ENCODE measurements around the gene GABRP.

GABRP gene, protein sequence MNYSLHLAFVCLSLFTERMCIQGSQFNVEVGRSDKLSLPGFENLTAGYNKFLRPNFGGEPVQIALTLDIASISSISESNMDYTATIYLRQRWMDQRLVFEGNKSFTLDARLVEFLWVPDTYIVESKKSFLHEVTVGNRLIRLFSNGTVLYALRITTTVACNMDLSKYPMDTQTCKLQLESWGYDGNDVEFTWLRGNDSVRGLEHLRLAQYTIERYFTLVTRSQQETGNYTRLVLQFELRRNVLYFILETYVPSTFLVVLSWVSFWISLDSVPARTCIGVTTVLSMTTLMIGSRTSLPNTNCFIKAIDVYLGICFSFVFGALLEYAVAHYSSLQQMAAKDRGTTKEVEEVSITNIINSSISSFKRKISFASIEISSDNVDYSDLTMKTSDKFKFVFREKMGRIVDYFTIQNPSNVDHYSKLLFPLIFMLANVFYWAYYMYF

DNA sequence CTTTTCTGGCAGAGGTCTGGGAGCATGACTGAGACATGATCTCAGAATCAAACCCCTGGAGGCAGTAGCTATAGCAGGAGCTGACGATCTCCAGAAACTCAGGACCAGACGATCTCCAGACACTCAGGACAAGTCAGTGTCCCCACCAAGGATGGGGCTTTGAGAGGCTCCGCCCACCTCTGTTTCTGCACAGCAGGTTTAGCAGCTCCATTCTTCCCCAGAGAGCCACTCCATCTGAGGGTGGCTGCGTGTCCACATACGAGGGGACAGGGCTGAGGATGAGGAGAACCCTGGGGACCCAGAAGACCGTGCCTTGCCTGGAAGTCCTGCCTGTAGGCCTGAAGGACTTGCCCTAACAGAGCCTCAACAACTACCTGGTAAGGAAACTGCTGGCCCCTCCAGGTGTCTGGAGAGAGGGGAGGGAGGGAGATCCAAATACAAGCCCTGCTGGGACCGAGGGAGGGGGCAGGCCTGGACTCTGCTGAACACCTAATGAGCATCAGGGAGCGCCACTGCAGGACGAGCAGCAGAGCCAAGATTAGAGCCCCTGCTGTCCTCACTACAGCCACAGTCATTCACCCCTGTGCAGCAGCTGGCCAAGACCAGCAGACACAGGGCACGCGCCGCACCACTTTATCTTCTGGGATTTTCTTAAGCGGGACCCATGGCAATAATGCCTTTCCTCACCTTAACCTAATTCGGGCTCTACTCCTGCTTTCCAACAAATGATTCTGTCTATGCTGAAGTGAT, at the start of gene GABRP:
Gene GABRP, plus strand, starts transcription at position 228 of the 750 bp plus-strand sequence. CDS start 4,891 bp downstream, outside the sequence.
- H3K4me3 ChIP-seq = no peak within 1 kb of the TSS
- H3K27ac ChIP-seq = no peak within 1 kb of the TSS
- TF ChIP-seq, protein P1, sequence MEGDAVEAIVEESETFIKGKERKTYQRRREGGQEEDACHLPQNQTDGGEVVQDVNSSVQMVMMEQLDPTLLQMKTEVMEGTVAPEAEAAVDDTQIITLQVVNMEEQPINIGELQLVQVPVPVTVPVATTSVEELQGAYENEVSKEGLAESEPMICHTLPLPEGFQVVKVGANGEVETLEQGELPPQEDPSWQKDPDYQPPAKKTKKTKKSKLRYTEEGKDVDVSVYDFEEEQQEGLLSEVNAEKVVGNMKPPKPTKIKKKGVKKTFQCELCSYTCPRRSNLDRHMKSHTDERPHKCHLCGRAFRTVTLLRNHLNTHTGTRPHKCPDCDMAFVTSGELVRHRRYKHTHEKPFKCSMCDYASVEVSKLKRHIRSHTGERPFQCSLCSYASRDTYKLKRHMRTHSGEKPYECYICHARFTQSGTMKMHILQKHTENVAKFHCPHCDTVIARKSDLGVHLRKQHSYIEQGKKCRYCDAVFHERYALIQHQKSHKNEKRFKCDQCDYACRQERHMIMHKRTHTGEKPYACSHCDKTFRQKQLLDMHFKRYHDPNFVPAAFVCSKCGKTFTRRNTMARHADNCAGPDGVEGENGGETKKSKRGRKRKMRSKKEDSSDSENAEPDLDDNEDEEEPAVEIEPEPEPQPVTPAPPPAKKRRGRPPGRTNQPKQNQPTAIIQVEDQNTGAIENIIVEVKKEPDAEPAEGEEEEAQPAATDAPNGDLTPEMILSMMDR (IDR thresholded peaks at IDR 0.05) = no peak
- no peak for DNase-seq (ENCODE audit: low spot score)

DNA sequence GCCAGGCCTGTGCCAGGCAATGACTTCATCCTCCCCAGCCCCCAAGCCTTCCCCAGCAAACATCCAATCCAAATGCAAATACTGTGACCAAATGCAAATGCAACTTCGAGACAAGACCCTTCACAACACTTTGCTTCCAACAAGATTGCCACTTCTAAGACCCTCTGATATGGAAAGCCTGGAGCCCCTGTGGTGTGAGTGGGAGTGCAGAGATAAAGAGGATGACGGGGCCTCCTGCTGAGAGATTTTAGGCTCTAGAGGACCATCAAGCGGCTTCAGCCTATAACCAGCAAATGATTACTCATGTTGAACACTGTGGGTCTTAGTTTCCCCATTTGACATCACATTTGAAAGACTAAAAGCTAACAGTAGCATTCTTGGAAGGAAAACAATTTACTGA, 46.6 kb upstream of the GABRP start:
- TF ChIP-seq, protein P1 (IDR thresholded peaks at IDR 0.05) = no peak
- DNase-seq (ENCODE audit: low spot score) = no peak
- Histone ChIP-seq H3K27ac (no peak overlapping the region), H3K4me3 (no peak overlapping the region)

DNA sequence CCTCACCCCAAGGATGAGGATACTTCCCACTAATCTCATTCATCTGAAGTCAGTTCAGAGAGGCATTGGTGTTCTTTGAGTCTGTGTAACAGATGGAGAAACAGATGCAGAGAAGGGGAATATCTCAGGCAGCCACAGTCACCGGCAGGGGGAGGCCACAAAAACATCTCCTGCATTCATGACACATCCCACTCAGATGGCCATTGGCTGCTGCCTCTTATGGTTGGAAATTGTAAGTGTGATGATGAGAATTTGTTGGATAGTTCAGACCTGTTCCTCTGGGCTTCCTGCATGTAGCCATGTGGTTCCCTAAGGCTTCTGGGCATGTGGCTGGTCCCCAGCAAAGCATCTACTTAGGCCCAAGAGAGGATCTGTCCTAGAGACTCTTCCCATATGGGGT, 45.9 kb upstream of the GABRP start:
- Histone ChIP-seq H3K27ac (no peak overlapping the region), H3K4me3 (no peak overlapping the region)
- DNase-seq (ENCODE audit: low spot score) = no peak
- TF ChIP-seq, protein P1 (IDR thresholded peaks at IDR 0.05) = no peak

DNA sequence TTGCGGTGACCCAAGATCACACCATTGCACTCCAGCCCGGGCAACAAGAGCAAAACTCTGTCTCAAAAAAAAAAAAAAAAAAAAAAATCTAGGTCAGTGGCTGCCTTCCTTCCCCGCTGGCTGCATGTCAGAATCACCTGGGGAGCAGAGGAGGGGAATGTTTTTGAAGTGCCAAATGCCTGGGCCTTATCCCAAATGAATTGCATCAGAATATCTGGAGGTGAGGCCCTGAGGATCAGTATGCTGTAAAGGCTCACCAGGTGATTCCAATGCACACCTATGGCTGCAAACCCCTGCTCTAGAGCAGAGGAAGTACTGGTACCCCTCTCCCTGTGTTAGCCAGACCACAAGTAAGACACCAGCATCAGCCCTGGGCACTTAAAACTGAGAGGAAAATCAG, 44.7 kb upstream of the GABRP start:
- TF ChIP-seq, protein P1 (IDR thresholded peaks at IDR 0.05) = no peak
- no peak for DNase-seq (ENCODE audit: low spot score)
- no peak overlapping the region for H3K27ac ChIP-seq

DNA sequence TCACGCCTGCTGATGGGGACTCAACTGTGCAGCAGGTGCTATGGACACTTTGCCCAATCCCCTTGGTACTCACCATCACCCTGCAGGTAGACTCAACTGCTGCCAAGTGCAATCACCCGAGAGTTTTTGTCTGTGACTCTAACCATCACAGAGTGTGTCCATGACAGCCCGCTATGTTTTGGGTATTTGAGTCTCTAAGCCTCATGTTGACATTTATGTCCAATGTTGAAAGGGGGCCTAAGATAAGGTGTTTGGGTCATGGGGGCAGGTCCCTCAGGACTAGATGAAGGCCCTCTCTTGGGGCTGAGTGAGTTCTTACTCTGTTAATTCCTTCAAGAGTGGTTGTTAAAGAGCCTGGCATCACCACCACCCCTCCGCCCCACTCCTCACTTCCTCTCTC, 44.1 kb upstream of the GABRP start:
- no peak for DNase-seq (ENCODE audit: low spot score)
- H3K4me3 ChIP-seq = no peak overlapping the region
- TF ChIP-seq, protein P1 (IDR thresholded peaks at IDR 0.05) = no peak
- no peak overlapping the region for H3K27ac ChIP-seq

More for the DNA sequence above, 44.7 kb upstream of the GABRP start:
- H3K4me3 ChIP-seq = no peak overlapping the region

DNA sequence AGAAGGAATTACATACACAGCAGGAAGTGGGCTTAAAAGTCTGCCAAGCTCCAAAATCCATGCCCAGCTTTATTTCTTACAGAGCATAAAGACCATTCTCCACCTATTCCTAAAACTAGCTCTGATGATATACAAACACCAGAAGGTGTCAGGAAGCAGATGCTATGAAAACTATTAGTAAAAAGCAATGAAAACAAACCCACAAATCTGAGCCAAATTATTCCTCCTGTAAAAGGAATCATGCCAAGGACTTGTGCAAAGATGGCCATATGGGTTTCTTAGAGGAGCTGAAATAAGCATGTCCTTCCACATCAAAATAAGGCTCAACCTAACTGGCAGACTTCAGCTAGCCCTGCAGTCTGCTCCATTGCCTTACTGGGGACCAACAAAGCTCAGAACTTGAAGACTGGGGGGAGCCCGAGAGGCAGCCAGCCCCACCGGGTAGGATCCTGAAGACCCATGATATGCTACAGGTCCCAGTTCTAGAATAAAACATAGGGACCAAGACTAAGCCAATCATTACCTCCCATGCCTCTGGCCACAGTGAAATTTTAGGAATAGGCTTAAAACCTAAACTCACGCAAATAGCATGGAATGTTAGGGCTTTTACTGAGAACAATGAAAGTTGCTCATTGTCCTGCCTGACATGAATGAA, 42.8 kb upstream of the GABRP start:
- H3K4me3 ChIP-seq = no peak overlapping the region
- no peak overlapping the region for H3K27ac ChIP-seq
- TF ChIP-seq, protein P1 (IDR thresholded peaks at IDR 0.05) = no peak
- DNase-seq (ENCODE audit: low spot score) = no peak

Measured in coronary artery (tissue), 2 donors.